A549 (cell line): ENCODE measurements around the gene LST1. TPM values are rescaled to one million over a fixed set of nuclear protein-coding genes. Genes with fewer than 3 reads are reported as not detected.

ENCODE experiments used
- ATAC-seq, 2 experiments: fragments of 200-7000 bp in 1 of 2; fragments of >200 bp in 1 of 2; cut with Nextera tagmentation in 1 of 2; cut with Tn5 transposase in 1 of 2; 3 replicates each; pipeline versions ENCODE4 v1.8.0 to v1.9.1; 2018 to 2020; ENCODE audit warnings: mild to moderate bottlenecking in 1 of 2, moderate library complexity in 1 of 2
- CTCF ChIA-PET: fragments of 300-600 bp; sonication (Branson Sonifier 250); formaldehyde crosslinking; extraction: SDS; loops from one replicate; lab custom pipeline; 2021; ENCODE audit warnings: antibody characterized with exemption, inconsistent platforms; lab: Yijun Ruan, JAX
- POLR2A ChIA-PET: fragments of 350-600 bp; formaldehyde crosslinking; extraction: SDS; loops from one replicate; lab custom pipeline; 2021; ENCODE audit warnings: antibody characterized with exemption, inconsistent platforms; lab: Yijun Ruan, JAX
- DNase-seq, 2 experiments: peaks; one replicate each; pipeline versions ENCODE4 v3.0.0 to v3.0.0-alpha.2; 2011 to 2016; ENCODE audit warnings: low read depth in 1 of 2, low spot score in 1 of 2
- FAIRE-seq: peaks from 2 replicates; lab custom pipeline; 2011; peaks lifted over from hg19 to GRCh38; lab: Jason Lieb, UNC
- H3K27ac ChIP-seq, 2 experiments: fragments of >200 bp; sonication (Bioruptor Twin); formaldehyde crosslinking; 3 replicates each; pipeline ENCODE4 v1.5.1; 2016 to 2017
- H3K4me1 ChIP-seq: fragments of >200 bp; sonication (Bioruptor Twin); formaldehyde crosslinking; 3 replicates; pipeline ENCODE4 v1.6.1; 2016
- H3K4me2 ChIP-seq: fragments of >200 bp; sonication (Bioruptor Twin); formaldehyde crosslinking; 3 replicates; pipeline ENCODE4 v1.6.1; 2016
- H3K4me3 ChIP-seq: fragments of >200 bp; sonication (Bioruptor Twin); formaldehyde crosslinking; 3 replicates; pipeline ENCODE4 v1.5.1; 2016
- H3K9me3 ChIP-seq: fragments of >200 bp; sonication (Bioruptor Twin); formaldehyde crosslinking; 3 replicates; pipeline ENCODE4 v1.6.1; 2016
- CEBPB ChIP-seq, 2 experiments: fragments of >200 bp in 1 of 2; sonication (Bioruptor Twin) in 1 of 2; formaldehyde crosslinking in 1 of 2; IDR thresholded peaks; 2 replicates each; pipeline ENCODE4 v1.6.1; 2012 to 2016
- CHD2 ChIP-seq: fragments of 150-350 bp; IDR thresholded peaks from 2 replicates; pipeline ENCODE4 v1.6.1; 2014; ENCODE audit warnings: low read length; ENCODE audit not compliant: partially characterized antibody
- FOSL2 ChIP-seq, 2 experiments: fragments of 450-650 bp in 1 of 2; fragments of >200 bp in 1 of 2; sonication (Bioruptor Twin) in 1 of 2; formaldehyde crosslinking; IDR thresholded peaks; 2 replicates each; pipeline versions ENCODE4 v1.5.0 to v1.6.1; 2016 to 2020; ENCODE audit warnings: mild to moderate bottlenecking in 1 of 2, moderate library complexity in 1 of 2
- HOXB13 ChIP-seq: fragments of 250-450 bp; sonication (Bioruptor Pico); IDR thresholded peaks from 2 replicates; pipeline ENCODE4 v1.5.0; 2020; ENCODE audit warnings: low read depth, mild to moderate bottlenecking, moderate library complexity
- KDM5A ChIP-seq: fragments of 200-600 bp; sonication (generic); IDR thresholded peaks from 2 replicates; pipeline ENCODE4 v1.6.1; 2016; ENCODE audit warnings: antibody characterized with exemption, mild to moderate bottlenecking
- NPAS2 ChIP-seq: fragments of 250-450 bp; sonication (Bioruptor Pico); IDR thresholded peaks from 2 replicates; pipeline ENCODE4 v1.8.0; 2022; ENCODE audit warnings: mild to moderate bottlenecking, moderate library complexity, borderline replicate concordance
- POLR2A ChIP-seq: IDR thresholded peaks from 2 replicates; pipeline ENCODE4 v1.6.1; 2012; ENCODE audit warnings: mild to moderate bottlenecking, low read length
- RAD21 ChIP-seq, 2 experiments: fragments of >200 bp in 1 of 2; sonication (Bioruptor Twin) in 1 of 2; formaldehyde crosslinking in 1 of 2; IDR thresholded peaks in 1 of 2; conservative IDR thresholded peaks in 1 of 2; 2 replicates in 1 of 2; 3 replicates in 1 of 2; pipeline ENCODE4 v1.6.1; 2012 to 2018; ENCODE audit warnings: inconsistent platforms in 1 of 2
- RARB ChIP-seq: fragments of 250-450 bp; sonication (Bioruptor Pico); IDR thresholded peaks from 2 replicates; pipeline ENCODE4 v1.8.0; 2021; ENCODE audit warnings: mild to moderate bottlenecking, moderate library complexity
- RNF2 ChIP-seq: fragments of 200-600 bp; sonication (generic); IDR thresholded peaks from 2 replicates; pipeline ENCODE4 v1.6.1; 2016; ENCODE audit warnings: low read depth, mild to moderate bottlenecking, antibody characterized with exemption, moderate library complexity, borderline replicate concordance
- SMC3 ChIP-seq: fragments of >200 bp; sonication (Bioruptor Twin); formaldehyde crosslinking; IDR thresholded peaks from 3 replicates; pipeline ENCODE4 v1.6.1; 2018; ENCODE audit warnings: inconsistent platforms
- SREBF2 ChIP-seq: fragments of 450-650 bp; IDR thresholded peaks from 2 replicates; pipeline ENCODE4 v1.6.1; 2014; ENCODE audit warnings: mild to moderate bottlenecking, moderate library complexity
- TP53 ChIP-seq: fragments of 250-450 bp; sonication (Bioruptor Pico); IDR thresholded peaks from 2 replicates; pipeline ENCODE4 v1.5.0; 2021; ENCODE audit warnings: mild to moderate bottlenecking, moderate library complexity
- ZFP36 ChIP-seq: fragments of 450-650 bp; IDR thresholded peaks from 2 replicates; pipeline ENCODE4 v1.6.1; 2014; ENCODE audit warnings: borderline replicate concordance; ENCODE audit not compliant: partially characterized antibody
- WGBS: methylation state at CpG from one replicate; pipeline ENCODE4 v1.1.6; 2017; ENCODE audit errors: missing lambda C conversion rate; 5-methylcytosine and 5-hydroxymethylcytosine counted together
- polyA plus RNA-seq, 4 experiments: library from polyadenylated mRNA; depleted of rRNA in 3 of 4; stranded (reverse); fragments of >200 nt; fragmentation: RNase III in 1 of 4; extraction: RNeasy Plus Mini Kit Qiagen cat#74134 plus additional on column Dnase treatment in 1 of 4; gene quantifications; 2 replicates in 3 of 4; 3 replicates in 1 of 4; pipeline ENCODE4 v1.2.3, GENCODE V29; 2011 to 2017
- TF ChIP-seq, protein P1 (sequence below): fragments of 250-450 bp; sonication (Bioruptor Pico); IDR thresholded peaks from 2 replicates; pipeline ENCODE4 v1.5.0; 2020; ENCODE audit warnings: low read depth, mild to moderate bottlenecking, moderate library complexity
- TF ChIP-seq, protein P2 (sequence below): fragments of 200-600 bp; sonication (generic); IDR thresholded peaks from 2 replicates; pipeline ENCODE4 v1.6.1; 2016; ENCODE audit warnings: antibody characterized with exemption, mild to moderate bottlenecking, moderate library complexity
- TF ChIP-seq, protein P3 (sequence below): fragments of >200 bp; sonication (Bioruptor Twin); formaldehyde crosslinking; IDR thresholded peaks from 3 replicates; pipeline ENCODE4 v1.5.1; 2016
- TF ChIP-seq, protein P4 (sequence below): fragments of 250-450 bp; sonication (Bioruptor Pico); IDR thresholded peaks from 2 replicates; pipeline ENCODE4 v1.5.0; 2021; ENCODE audit warnings: mild to moderate bottlenecking, moderate library complexity, borderline replicate concordance

LST1 gene
- polyA plus RNA-seq, 2 of the 4 experiments (the other 2 are of a cell fraction) = 0.19 to 0.26 TPM

DNA sequence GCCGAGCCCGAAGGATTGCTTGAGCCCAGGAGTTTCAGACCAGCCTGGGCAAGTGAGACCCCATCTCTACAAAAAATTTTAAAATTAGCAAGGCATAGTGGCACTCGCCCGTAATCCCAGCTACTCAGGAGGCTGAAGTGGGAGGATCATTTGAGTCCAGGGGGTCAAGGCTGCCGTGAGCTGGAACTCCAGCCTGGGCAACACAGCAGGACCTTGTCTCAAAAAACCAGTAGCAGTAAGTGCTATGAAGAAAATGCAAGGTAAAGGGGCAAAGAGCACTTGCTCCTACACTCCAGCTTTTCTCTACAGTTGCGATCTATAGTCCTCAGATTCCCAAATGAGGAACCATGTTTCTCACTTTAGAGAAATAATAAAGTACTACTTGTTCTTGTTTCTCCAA, 42.4 kb upstream of the LST1 start:
- H3K4me2 ChIP-seq = no peak overlapping the region
- H3K9me3 ChIP-seq = no peaks in the 10 kb centered on the region
- ChIA-PET POLR2A (no interaction called here), CTCF (interaction anchor here (15.7 kb wide), 1 partner anchor 54 kb away, joined by 331 read pairs; the partner anchor contains the start of gene NCR3)
- H3K27ac ChIP-seq = no peak overlapping the region
- 85% methylated on average over 6 of the region's 6 CpGs for WGBS
- FAIRE-seq (no peak), ATAC-seq (no peak), DNase-seq (no peak)
- H3K4me1 ChIP-seq = peaks cover 31% of the 10 kb centered on the region
- no peak overlapping the region for H3K4me3 ChIP-seq
- TF ChIP-seq, protein P1, sequence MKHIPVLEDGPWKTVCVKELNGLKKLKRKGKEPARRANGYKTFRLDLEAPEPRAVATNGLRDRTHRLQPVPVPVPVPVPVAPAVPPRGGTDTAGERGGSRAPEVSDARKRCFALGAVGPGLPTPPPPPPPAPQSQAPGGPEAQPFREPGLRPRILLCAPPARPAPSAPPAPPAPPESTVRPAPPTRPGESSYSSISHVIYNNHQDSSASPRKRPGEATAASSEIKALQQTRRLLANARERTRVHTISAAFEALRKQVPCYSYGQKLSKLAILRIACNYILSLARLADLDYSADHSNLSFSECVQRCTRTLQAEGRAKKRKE = no peak
- TF ChIP-seq TP53 (CRISPR knock-in tag) = no peak
- no peak for TF ChIP-seq CHD2
- TF ChIP-seq FOSL2 (IDR thresholded peaks at IDR 0.05) = no peak
- no peak for TF ChIP-seq FOSL2 (CRISPR knock-in tag; IDR thresholded peaks at IDR 0.05)
- no peak for TF ChIP-seq ZFP36
- TF ChIP-seq, protein P2, sequence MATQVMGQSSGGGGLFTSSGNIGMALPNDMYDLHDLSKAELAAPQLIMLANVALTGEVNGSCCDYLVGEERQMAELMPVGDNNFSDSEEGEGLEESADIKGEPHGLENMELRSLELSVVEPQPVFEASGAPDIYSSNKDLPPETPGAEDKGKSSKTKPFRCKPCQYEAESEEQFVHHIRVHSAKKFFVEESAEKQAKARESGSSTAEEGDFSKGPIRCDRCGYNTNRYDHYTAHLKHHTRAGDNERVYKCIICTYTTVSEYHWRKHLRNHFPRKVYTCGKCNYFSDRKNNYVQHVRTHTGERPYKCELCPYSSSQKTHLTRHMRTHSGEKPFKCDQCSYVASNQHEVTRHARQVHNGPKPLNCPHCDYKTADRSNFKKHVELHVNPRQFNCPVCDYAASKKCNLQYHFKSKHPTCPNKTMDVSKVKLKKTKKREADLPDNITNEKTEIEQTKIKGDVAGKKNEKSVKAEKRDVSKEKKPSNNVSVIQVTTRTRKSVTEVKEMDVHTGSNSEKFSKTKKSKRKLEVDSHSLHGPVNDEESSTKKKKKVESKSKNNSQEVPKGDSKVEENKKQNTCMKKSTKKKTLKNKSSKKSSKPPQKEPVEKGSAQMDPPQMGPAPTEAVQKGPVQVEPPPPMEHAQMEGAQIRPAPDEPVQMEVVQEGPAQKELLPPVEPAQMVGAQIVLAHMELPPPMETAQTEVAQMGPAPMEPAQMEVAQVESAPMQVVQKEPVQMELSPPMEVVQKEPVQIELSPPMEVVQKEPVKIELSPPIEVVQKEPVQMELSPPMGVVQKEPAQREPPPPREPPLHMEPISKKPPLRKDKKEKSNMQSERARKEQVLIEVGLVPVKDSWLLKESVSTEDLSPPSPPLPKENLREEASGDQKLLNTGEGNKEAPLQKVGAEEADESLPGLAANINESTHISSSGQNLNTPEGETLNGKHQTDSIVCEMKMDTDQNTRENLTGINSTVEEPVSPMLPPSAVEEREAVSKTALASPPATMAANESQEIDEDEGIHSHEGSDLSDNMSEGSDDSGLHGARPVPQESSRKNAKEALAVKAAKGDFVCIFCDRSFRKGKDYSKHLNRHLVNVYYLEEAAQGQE = no peak
- no peak for TF ChIP-seq SMC3
- no peak for TF ChIP-seq HOXB13
- TF ChIP-seq RARB (CRISPR knock-in tag) = no peak
- TF ChIP-seq RNF2 = no peak
- no peak for TF ChIP-seq POLR2A

DNA sequence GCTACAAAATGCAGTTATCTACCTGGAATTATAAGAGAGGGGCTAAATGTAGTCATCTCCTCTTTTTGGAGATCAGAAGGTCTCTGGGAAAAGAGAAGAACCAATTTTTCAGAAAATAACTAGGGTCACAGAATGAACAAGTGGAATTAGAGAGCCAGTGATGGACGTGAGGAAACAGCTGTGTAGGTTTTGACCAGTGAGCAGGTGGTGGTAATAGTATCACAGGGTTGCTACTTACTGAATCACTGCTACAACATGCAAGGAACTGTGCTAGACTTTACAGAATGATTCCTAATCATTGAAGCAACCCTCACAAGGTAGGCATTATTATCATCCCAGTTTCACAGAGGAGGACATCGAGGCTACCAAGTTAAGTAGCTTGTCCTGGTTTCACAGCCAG, 41.4 kb upstream of the LST1 start:
- no peak for TF ChIP-seq CEBPB (IDR thresholded peaks at IDR 0.05)
- TF ChIP-seq SREBF2 = no peak
- no peak overlapping the region for H3K4me3 ChIP-seq
- POLR2A ChIA-PET = no interaction called here
- no peak for ATAC-seq
- DNase-seq = no peak
- FAIRE-seq = no peak
- CTCF ChIA-PET = interaction anchor here (2.4 to 15.7 kb wide), 3 partner anchors 37 to 53 kb away, joined by 9 to 331 read pairs (median 37); partner anchors contain the start of genes LTB and NCR3
- no peak overlapping the region for H3K4me2 ChIP-seq
- peaks cover 22% of the 10 kb centered on the region for H3K4me1 ChIP-seq
- no peak overlapping the region for H3K27ac ChIP-seq
- WGBS = 45% methylated on average over 2 of the region's 2 CpGs
- no peaks in the 10 kb centered on the region for H3K9me3 ChIP-seq

DNA sequence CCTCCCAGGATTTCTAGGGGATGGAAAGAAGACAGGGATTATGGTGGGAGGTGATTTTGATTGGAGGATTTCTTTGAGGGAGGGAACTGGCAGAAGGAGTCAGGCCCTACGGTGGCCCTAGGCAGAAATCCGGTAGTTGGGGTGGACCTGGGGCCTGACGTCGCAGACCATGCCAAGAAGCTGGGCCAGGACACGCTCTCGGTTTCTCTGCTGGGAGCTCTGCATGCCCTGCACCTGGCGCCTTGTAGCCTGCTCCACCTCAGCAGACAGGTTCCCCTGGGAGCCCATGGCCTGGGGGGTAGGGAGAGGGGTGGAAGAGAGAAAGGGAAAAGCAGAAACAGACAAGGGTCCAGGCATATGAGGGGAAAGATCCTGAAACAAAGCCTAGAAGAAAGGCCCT, 40.8 kb upstream of the LST1 start:
- Histone ChIP-seq H3K4me1 (peaks cover 16% of the 10 kb centered on the region), H3K9me3 (no peaks in the 10 kb centered on the region), H3K4me2 (no peak overlapping the region), H3K27ac (no peak overlapping the region), H3K4me3 (no peak overlapping the region)
- ChIA-PET CTCF (interaction anchor here (1.1 to 15.7 kb wide), 6 partner anchors 10 to 401 kb away, joined by 4 to 331 read pairs (median 8); partner anchors contain the start of genes LST1, LTB and NCR3), POLR2A (no interaction called here)
- DNase-seq = no peak
- WGBS = 84% methylated on average over 6 of the region's 7 CpGs
- no peak for TF ChIP-seq RARB (CRISPR knock-in tag)
- no peak for ATAC-seq
- FAIRE-seq = no peak

DNA sequence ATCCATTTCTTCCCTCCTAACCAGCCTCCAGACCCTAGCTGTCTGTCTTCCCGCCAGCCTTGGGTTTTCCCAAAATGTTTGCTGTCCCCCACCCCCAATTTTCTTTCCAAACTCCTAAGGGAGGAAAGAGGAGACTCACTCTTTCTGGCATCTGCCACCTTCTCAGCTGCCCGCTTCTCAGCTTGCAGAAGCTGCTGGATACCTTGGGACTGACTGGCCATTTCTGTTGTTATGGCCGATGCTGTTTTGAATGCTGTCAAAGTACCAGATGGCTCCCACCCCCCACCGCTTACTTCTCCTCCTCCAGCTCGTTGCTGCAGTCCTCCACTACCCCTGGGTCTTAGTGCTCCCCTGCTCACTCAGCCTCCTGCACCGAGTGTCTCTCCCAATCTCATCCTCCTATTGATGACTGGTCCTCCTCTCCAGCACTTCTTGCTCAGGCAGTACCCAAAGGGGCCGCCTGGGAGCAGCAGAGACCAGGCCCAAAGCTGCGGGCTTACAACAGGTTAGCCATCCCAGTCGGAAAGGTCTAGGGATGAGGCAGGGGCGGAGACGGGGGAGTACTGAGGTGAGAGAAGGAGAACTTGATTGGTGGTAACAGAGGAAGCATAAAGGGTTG, 39.6 kb upstream of the LST1 start, which contains the start of gene ATP6V1G2:
Gene ATP6V1G2, minus strand, starts transcription at position 270 of the 619 bp plus-strand sequence. Its CDS starts 49 bp downstream, at position 221.
- ATAC-seq = peak; percentile 85 to 86
- CTCF ChIA-PET = interaction anchor here (0.6 to 15.7 kb wide), 25 partner anchors 11 to 776 kb away, joined by 3 to 331 read pairs (median 4); partner anchors contain the start of genes AIF1, LST1, LTB and LY6G5B
- WGBS = 19% methylated on average over 8 of the region's 11 CpGs
- Histone ChIP-seq H3K4me3 (peak within 1 kb of the TSS; percentile 57), H3K4me1 (peaks cover 14% of the 10 kb centered on the region), H3K4me2 (peak within 1 kb of the TSS; percentile 67), H3K27ac (peak within 1 kb of the TSS; percentile 87 to 90), H3K9me3 (no peaks in the 10 kb centered on the region)
- DNase-seq = peak; percentile 61 to 90
- FAIRE-seq = no peak
- TF ChIP-seq, protein P1 = no peak
- TF ChIP-seq SMC3 (peak; percentile 73), FOSL2 (IDR thresholded peaks at IDR 0.05) (no peak), FOSL2 (CRISPR knock-in tag; IDR thresholded peaks at IDR 0.05) (no peak), KDM5A (0 out of 2 replicates have a peak, but pooled peaks have one; percentile 38), RAD21 (conservative IDR thresholded peaks at IDR 0.05 in 1 of 2, IDR thresholded peaks at IDR 0.05 in 1 of 2) (peak; percentile 92 to 95), NPAS2 (CRISPR knock-in tag) (no peak)
- TF ChIP-seq, protein P3, sequence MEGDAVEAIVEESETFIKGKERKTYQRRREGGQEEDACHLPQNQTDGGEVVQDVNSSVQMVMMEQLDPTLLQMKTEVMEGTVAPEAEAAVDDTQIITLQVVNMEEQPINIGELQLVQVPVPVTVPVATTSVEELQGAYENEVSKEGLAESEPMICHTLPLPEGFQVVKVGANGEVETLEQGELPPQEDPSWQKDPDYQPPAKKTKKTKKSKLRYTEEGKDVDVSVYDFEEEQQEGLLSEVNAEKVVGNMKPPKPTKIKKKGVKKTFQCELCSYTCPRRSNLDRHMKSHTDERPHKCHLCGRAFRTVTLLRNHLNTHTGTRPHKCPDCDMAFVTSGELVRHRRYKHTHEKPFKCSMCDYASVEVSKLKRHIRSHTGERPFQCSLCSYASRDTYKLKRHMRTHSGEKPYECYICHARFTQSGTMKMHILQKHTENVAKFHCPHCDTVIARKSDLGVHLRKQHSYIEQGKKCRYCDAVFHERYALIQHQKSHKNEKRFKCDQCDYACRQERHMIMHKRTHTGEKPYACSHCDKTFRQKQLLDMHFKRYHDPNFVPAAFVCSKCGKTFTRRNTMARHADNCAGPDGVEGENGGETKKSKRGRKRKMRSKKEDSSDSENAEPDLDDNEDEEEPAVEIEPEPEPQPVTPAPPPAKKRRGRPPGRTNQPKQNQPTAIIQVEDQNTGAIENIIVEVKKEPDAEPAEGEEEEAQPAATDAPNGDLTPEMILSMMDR = peak; percentile 79
- TF ChIP-seq, protein P4, sequence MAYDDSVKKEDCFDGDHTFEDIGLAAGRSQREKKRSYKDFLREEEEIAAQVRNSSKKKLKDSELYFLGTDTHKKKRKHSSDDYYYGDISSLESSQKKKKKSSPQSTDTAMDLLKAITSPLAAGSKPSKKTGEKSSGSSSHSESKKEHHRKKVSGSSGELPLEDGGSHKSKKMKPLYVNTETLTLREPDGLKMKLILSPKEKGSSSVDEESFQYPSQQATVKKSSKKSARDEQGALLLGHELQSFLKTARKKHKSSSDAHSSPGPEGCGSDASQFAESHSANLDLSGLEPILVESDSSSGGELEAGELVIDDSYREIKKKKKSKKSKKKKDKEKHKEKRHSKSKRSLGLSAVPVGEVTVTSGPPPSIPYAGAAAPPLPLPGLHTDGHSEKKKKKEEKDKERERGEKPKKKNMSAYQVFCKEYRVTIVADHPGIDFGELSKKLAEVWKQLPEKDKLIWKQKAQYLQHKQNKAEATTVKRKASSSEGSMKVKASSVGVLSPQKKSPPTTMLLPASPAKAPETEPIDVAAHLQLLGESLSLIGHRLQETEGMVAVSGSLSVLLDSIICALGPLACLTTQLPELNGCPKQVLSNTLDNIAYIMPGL (CRISPR knock-in tag) = no peak
- POLR2A ChIA-PET = interaction anchor here (0.6 to 1.4 kb wide), 4 partner anchors 52 to 649 kb away, joined by 3 to 4 read pairs (median 3); partner anchors contain the start of gene HSPA1B
